ENCODE data around the gene TMEM59. TPM values are rescaled to one million over a fixed set of nuclear protein-coding genes. Genes with fewer than 3 reads are reported as not detected.
"Not testable (repeated sequence)": the region's sequence is repeated elsewhere in the genome, so short reads cannot be mapped to it uniquely, and the experiment has no call there.

The TMEM59 gene
- total RNA-seq, 4 donors from 2014 or later, result 231 to 408 (median 355) TPM

DNA sequence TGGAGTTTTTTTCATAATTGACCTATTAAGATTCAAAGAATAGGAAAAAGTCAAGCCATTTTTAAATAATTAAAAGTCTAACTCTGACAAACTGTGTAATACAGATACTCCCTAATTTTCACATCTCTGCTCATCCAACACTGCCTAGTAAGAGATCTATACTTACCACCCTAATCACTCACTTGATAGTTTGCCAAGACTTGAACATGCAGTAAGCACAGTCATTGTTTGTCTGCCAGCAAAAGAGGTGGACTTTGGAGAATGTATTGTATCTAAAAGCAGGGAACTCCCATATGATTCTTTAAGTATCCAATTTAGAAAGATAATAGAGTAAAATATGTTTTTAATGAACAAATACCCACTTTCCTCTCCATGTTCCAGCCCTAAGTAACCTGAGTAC lies 15.5 kb downstream of the TMEM59 start:
- DNase-seq (ENCODE audit: low spot score) (no peak), ATAC-seq (ENCODE audit: low FRiP score) (no peak)
- TF ChIP-seq, protein P1, sequence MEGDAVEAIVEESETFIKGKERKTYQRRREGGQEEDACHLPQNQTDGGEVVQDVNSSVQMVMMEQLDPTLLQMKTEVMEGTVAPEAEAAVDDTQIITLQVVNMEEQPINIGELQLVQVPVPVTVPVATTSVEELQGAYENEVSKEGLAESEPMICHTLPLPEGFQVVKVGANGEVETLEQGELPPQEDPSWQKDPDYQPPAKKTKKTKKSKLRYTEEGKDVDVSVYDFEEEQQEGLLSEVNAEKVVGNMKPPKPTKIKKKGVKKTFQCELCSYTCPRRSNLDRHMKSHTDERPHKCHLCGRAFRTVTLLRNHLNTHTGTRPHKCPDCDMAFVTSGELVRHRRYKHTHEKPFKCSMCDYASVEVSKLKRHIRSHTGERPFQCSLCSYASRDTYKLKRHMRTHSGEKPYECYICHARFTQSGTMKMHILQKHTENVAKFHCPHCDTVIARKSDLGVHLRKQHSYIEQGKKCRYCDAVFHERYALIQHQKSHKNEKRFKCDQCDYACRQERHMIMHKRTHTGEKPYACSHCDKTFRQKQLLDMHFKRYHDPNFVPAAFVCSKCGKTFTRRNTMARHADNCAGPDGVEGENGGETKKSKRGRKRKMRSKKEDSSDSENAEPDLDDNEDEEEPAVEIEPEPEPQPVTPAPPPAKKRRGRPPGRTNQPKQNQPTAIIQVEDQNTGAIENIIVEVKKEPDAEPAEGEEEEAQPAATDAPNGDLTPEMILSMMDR (IDR thresholded peaks at IDR 0.05), result no peak

DNA sequence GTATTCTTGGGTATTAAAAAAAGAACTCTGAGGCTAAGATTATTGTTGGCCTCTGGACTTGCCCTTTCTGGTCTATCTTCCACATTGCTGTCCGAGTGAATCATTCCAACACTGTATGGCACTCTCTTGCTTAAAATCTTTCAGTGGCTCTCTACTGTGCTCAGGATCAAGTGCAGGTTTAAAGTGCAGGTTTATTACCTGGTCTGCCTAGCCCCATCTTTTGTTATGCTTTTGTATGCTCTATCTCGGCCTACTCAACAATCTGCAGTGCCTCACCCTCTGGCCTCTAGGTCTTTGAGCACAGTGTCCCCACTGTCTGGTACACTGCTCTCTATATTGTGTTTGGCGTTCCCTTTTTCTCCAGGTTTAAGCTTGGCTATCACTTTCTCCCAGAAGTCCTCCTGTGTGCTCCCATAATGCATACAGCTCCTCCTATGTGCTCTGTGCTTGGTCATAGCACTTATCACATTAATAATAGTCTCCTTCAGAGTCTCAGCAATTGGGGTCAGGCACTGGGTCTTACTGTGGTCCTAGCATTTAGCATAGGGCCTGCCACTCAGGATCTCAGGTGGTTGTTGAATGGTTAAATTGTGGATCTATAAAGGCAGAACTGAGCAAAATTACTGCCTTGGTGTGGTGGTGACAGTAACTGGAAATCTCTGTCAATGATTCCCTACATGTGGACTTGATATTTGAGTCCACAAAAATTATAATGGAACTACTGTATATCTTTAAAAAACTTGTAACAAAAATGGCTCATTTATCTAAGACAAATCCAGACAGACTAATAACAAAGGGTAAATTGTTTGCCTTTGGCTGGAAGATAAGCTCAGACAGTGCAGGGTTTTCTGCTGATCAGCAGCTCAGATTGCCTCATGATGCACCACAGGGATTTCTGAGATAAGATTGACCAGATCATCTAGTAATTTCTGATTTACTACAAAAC lies 24.4 kb downstream of the TMEM59 start:
- ATAC-seq (ENCODE audit: low FRiP score), result no peak
- no peak for DNase-seq (ENCODE audit: low spot score)
- TF ChIP-seq, protein P1 (IDR thresholded peaks at IDR 0.05), result no peak

DNA sequence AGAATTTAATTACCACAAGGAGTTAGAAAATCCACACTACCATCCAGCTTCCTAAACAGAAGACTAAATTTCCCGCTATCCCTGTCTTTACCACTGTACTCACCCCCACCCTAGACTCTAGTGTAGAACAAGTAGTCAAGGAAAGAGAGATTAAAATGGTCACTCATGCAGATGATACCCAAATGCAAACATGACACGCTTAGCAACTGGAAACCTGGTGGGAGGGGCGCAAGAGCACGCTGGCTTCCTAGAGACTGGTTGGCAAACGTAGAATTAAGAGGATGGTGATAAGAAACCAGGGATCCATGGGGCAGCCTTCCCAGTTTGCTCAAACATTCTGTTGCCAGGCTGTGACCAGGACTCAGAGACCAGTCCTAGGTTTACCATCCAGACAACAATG lies 25.2 kb downstream of the TMEM59 start:
- no peak for DNase-seq (ENCODE audit: low spot score)
- no peak for ATAC-seq (ENCODE audit: low FRiP score)
- TF ChIP-seq, protein P1 (IDR thresholded peaks at IDR 0.05), result no peak

DNA sequence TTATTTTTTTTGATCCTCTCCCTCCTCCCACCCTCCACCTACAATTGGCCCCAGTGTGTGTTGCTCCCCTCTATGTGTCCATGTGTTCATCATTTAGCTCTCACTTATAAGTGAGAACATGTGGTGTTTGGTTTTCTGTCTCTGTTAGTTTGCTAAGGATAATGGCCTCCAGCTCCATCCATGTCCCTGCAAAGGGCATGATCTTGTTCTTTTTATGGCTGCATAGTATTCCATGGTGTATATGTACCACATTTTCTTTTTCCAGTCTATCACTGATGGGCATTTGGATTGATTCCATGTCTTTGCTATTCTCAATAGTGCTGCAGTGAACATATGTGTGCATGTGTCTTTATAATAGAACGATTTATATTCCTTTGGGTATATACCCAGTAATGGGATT lies 28.2 kb downstream of the TMEM59 start:
- not testable (repeated sequence) for ATAC-seq (ENCODE audit: low FRiP score); DNase-seq (ENCODE audit: low spot score)

DNA sequence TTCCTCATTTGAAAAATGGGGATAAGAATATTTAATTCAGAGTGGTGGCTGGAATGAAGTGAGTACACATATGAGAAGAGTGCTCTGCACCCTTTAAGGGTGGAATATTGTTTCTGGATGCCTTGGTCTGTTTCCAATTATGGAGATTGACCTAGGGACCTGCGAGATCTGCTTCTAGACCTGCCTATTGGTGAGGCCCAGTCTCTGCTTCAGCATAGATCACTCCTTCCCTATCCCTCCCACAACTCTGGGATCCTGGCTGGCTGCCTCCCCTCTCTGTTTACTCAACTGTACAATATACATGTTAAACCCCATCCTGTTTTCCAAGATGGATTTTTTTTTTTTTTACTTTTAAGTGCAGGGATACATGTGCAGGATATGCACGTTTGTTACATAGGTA lies 28.6 kb downstream of the TMEM59 start:
- ATAC-seq (ENCODE audit: low FRiP score) (no peak), DNase-seq (ENCODE audit: low spot score) (no peak)
- TF ChIP-seq, protein P1 (IDR thresholded peaks at IDR 0.05), result no peak

DNA sequence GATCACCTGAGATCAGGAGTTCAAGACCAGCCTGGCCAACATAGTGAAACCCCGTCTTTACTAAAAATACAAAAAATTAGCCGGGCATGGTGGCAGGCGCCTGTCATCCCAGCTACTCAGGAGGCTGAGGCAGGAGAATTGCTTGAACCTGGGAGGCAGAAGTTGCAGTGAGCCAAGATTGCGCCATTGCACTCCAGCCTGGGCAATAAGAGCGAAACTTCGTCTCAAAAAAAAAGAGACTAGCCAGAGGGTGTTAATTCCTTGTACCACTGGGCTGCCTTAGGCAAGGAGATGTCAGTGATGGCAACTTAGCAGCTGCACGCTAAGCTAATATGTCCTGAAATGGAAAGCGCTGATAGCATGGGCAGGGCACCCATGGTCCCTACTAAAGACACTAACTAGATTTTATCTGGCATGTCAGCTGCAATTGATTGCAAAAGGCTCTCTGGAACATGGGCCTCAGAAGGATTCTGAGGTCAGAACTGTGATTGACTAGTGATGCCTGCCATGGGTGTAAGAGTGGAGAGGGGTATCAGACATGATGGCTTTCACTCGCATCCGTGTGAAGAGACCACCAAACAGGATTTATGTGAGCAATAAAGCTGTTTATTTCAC lies 33.3 kb downstream of the TMEM59 start:
- not testable (repeated sequence) for DNase-seq (ENCODE audit: low spot score); ATAC-seq (ENCODE audit: low FRiP score)

DNA sequence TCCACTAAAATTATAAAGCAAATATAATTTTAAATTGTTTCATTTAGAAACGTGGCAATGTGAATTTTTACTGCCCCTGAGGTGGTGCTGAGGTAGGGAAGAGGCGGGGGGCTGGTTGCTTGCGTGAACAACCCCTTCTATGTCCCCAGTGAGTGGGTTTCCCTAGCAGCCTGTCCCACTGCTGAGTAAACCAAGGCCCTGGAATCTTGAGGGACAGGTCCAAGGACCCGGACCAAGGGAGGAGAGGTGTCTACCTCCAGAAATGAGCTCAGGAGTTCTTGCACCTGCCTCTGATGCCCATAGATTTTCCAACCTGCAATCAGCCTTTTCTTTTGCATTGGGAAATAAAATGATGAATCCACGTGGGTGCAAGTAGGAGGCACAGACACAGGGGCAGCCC lies 34.4 kb downstream of the TMEM59 start:
- DNase-seq (ENCODE audit: low spot score) (no peak), ATAC-seq (ENCODE audit: low FRiP score) (no peak)
- TF ChIP-seq, protein P1 (IDR thresholded peaks at IDR 0.05), result no peak

DNA sequence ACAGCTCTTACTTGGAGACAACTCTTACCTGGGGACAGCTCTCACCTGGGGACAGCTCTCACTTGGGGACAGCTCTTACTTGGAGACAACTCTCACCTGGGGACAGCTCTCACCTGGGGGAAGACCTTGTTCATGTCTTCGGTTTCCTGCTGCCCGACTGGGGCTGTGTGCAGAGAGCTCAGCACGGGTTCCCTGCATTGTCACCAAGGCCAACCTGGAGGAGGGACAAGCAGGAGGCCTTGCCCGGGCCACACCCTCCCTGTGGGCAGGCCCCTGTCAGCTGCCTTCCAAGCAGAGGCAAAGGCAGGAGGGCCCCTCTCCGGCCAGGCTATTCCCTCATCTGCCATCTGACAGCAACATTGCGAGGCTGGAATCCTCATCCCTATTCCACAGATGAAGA lies 35.0 kb downstream of the TMEM59 start, which contains the start of gene LDLRAD1:
TSS of gene LDLRAD1 (minus strand) at position 208 of the 400 bp plus-strand sequence. CDS start at position 134, 74 bp downstream.
- no peak for DNase-seq (ENCODE audit: low spot score)
- ATAC-seq (ENCODE audit: low FRiP score), result no peak
- TF ChIP-seq, protein P1 (IDR thresholded peaks at IDR 0.05), result no peak

All from omental fat pad (tissue), 4 donors.